GF-D8 (cell line): Measurements from ENCODE around the gene CIART.
"Not testable (repeated sequence)": the region's sequence is repeated elsewhere in the genome, so short reads cannot be mapped to it uniquely, and the experiment has no call there.

Experiments used
- DNase-seq: peaks from one replicate; lab custom pipeline; 2025; lab: John Stamatoyannopoulos, UW

CIART gene

GRCh38 chr1:150309758-150310508, 27.6 kb downstream of the CIART start:
- DNase-seq: no peak

DNA sequence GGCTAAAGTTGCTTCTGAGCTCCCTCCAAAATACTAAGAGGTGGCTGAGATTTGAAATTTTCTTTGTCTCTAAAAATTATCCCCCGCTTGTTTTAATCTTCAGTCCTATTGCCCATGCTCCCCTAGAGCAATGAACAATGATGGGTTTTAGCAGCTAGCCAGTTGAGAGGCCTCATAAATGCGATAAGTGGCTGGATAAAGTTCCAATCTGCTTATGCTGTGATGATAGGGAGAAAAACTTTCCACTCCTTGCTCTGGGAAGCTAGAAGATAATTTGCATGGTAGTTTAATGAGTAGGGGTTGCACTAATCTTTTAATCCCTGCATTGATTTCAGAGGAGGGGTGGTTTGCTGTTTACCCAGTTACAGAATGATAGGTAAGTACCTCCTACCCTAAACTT, 29.4 kb downstream of the CIART start:
- no peak for DNase-seq

GRCh38 chr1:150314691-150315090, 32.3 kb downstream of the CIART start:
- DNase-seq: not testable (repeated sequence)

GRCh38 chr1:150320667-150320978, 38.3 kb downstream of the CIART start:
- no peak for DNase-seq

GRCh38 chr1:150321826-150322166, 39.4 kb downstream of the CIART start:
- no peak for DNase-seq

DNA sequence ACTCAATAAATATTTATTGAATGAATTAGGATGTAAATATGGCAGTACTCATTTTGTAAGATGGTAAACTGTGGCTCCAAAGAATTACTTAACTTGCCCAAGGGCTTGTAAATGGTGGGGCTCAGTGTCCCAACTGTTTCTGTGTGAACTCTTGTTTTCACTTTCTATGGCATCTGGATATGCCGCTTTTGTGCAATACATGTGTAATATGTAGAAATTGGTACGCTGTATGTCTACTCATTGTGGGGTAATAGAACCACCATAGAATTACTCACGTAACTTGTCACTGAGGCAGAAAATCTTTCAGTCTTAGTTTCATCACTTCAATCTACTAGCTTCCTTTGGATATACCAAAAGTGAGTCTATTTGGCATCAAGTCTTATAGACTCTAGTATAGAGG, 40.0 kb downstream of the CIART start:
- peak; percentile 62 for DNase-seq

- DNase-seq: no peak
These were observed 50.4 kb downstream of the CIART start for GRCh38 chr1:150332651-150333290.
